HG02642 (cell line): ENCODE data around the gene CRHBP.

Experiments used
- ATAC-seq: cut with Tn5 transposase; IDR thresholded peaks from one replicate; pipeline ENCODE4 v1.9.1; 2021; ENCODE audit warnings: mild to moderate bottlenecking; ENCODE audit not compliant: unreplicated experiment, poor library complexity

CRHBP gene

DNA sequence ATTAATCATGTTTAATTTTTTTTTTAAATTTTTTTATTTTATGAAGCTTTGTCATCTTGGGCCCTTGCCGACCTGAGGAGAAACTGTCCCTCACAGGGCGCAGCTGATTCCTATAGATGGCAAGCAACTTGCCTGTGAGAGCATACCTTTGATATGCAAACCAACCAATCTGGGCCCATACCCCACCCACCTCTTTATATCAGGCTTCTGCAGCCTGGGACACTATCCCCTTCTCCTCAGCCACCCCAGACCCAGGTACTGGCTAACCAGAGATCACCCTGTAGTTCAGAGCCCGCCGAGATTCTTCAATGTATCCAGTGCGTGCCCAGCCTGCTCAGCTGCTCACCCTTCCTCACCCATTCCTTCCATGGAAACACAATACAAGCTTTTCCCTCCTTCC, 58.7 kb downstream of the CRHBP start:
- ATAC-seq, result no peak

DNA sequence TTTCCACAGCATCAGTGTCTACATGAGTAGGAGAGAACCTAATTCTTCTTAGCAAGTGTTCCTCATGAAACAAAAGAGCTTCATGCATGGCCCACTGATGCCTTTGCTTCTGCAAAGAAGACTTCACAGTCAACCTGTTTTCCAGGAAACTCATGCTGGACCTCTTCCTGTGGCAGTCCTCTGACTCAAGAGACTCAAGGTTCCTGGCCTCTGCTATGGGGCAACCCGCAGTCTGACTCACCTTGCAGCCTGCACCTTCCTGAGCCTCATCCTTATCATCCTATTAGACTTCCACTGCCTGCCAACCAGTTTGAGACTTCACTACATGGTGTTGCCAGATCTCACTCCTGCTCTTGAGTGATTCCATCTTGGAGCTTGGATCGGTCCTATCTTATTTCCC, 59.8 kb downstream of the CRHBP start:
- ATAC-seq, result no peak

DNA sequence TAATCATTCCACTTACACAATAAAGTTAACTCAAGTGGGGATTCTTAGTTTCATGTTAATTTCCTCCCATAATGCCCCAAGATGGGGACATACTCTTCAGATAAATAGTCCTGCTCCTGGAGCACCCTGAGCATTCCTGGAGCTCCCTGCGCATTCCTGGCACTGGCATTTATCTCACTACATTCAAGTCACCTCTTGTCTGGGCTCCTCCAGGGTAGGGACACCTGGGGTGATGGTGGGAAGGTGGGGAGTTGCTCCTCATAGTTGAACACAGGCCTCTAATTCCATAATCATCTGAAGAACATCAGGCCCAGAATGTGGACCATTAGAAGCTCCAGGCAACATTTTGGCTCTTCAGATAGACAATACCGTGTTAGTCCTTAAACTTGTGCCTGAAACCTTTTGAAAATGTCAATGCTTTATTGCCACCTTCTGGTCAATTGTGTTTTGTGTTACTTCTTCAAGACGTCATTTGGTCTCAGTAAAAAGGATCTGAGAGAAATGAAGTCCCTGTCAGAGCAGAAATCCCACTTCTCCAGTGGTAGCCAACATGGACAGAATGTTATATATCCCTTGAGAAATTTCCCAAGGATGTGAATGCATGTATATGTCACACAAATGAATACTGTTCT, 63.2 kb downstream of the CRHBP start:
- ATAC-seq, result no peak

DNA sequence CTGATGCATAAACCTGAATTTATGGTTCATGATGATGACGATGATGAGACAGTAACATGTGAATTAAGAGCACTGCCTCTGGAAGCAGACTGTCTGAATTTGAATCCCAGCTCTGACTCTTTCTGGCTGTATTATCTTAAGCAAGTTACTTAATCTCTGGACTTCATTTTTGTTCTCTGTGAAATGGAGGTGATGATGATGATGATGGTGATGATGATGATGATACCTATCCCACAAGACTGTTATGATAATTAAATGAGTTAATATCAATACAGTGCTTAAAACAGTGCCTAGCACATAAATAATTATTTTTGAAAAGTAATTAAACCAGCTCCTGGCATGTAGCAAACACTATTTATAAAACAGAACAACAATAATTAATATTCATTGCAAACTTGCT, 64.1 kb downstream of the CRHBP start:
- ATAC-seq, result no peak

DNA sequence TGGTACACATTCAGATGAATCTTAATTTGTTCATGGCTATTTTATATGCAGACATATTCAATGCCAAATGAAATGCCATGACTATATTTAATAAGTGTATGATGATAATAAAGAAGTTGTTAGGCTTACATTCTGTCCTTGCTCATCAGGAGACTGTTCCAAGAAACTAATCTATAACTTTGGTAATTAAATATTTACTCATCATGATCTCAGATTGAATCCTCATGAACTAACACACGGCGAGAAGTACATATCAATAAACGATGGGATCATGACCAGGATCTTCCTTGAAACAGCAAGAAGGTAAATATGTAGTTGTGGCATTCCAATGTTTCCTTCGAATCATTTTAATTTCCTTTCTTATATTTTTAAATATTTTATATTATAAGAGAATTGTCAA, 64.8 kb downstream of the CRHBP start:
- no peak for ATAC-seq
